ENCODE measurements around the gene KRT83.
"Not testable (repeated sequence)": the region's sequence is repeated elsewhere in the genome, so short reads cannot be mapped to it uniquely, and the experiment has no call there.

Gene KRT83

DNA sequence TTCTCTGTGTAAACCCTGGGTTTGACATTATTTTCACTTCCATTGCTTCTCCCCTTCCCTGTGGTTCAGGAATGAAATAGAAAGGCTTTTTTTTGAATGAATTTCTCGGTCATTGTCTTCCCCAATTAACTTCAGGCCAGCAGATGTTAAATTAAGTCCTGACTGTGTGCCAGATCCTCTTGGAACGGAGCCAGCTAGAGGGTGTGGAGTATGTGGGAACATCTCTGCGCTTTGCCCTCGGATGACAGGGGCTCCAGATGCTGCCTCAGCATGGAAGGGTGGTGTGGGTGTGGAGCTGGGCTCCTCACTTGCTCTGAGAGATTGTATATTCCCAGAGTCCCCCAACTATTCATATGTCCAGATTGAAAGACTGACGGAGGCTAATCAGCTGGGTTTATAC is 33.0 kb upstream of the KRT83 start:
- DNase-seq (ENCODE audit: extremely low read depth in 1 of 2, low read depth in 1 of 2): no peak

DNA sequence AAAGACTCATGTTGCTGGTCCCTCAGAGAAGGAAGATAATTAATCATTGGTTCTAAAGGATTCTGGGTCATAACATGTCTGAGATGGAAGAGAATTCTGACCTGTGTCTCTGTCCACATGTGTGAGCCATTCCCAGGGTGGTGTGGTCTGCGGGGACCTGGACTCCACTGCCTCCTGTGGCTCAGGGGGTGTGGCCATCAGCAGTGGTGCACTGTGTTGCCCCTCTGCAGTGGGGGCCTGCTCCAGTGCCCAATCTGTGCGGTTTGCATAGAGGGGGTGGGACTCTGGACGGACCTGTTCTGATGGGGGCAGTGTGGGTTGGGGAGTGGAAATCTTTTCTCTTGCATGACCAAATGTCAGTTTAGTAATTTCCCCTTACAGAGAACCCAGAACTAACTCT is 32.6 kb upstream of the KRT83 start:
- no peak for DNase-seq (ENCODE audit: extremely low read depth in 1 of 2, low read depth in 1 of 2)

DNA sequence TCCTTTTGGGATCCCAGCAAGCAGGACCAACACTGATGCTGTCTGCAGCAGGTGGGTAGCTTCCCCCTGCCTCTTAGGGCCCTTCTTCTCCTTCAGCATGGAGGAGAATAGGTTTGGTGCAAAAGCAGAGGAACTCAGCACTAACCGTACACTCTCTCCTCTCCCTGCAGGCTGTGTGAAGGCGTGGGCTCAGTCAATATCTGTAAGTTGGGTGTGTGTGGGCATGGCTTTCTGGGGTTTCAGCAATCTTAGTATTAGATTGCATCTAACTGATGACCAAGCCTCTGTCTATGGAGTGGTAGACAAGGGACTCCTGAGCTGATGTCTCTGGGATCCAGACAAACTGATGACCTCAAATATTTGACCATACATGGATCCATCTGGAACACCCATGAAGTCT is 31.8 kb upstream of the KRT83 start:
- no peak for DNase-seq (ENCODE audit: extremely low read depth in 1 of 2, low read depth in 1 of 2)

DNA sequence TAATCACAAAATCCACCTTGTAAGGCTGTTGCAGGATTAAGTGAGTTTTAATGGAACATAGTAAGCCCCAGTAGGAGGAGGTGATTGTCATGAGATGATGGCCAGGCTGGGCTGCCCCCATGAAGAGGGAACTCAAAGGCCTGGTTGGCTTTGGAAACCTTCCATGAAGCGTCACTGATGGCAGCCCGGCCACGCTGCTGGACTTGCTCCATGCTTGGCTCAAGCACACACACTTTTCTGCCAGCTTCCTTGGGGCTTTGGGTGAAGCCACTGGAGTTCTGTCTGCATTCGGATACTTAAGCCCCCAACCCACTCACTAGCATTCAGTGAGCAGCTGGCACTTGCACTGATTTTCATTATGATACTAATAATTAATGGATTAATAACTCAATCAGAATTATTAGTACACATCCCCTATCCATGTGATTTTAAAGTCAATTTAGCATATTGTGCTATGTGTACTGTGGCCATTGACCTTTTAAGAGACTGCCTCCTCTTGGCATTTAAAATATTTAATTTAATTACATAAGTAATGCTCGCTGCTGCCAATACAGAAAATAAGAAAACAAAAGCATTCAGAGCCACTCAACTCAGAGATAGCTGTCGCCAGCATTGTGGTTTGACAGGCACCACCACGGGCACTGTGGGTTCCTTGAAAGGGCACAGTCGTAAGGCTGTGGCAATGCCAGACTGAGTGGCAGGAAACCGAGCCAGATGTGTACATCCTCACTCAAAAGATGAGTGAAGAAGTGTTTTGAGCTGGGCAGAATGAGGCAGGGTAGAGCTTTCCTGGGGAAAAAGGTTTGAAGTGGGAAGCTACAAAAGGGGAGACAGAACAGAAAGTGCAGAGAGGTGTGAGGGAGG is 30.2 kb upstream of the KRT83 start:
- peak; percentile 16 to 23 for DNase-seq (ENCODE audit: extremely low read depth in 1 of 2, low read depth in 1 of 2)

DNA sequence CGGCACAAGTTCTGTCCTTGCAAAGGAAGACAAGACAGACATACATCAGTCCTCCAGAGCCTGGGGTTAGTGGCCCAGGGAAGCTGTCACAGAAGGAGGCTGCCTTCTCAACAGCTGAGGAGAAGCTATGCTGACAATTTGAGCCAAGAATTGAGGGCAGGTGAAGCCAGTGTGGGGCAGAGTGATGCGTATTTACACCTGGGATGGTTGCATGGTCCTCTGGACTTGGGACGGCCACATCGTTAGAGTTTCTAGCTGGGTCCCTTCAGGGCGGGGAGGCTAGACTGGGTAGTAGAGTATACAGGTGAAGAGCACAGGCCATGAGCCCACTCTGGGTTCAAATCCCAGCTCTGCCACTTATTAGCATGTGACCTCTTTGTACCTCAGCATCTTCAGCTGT is 29.6 kb upstream of the KRT83 start:
- DNase-seq (ENCODE audit: extremely low read depth in 1 of 2, low read depth in 1 of 2): no peak

DNA sequence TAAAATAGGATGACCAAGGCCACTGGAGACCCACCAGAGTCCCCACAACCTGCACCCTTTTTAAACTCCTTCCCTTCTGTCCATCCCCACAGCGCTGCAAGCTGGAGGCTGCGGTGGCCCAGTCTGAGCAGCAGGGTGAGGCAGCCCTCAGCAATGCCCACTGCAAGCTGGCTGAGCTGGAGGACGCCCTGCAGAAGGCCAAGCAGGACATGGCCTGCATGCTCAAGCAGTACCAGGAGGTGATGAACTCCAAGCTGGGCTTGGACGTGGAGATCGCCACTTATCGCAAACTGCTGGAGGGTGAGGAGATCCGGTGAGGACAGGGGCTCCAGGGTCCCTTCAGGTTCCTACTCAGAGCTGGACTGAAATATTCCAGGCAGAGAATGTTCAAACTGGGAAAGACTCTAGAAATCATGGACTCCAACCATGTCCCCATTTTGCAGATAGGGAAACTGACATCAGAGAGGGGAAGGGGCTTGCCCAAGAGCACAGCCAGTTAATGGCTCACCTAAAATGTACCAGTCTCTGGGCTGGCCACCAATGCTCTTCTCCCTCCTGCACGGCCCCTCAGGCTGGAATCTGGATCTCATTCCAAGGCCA is 28.9 kb upstream of the KRT83 start:
- no peak for DNase-seq (ENCODE audit: extremely low read depth in 1 of 2, low read depth in 1 of 2)

DNA sequence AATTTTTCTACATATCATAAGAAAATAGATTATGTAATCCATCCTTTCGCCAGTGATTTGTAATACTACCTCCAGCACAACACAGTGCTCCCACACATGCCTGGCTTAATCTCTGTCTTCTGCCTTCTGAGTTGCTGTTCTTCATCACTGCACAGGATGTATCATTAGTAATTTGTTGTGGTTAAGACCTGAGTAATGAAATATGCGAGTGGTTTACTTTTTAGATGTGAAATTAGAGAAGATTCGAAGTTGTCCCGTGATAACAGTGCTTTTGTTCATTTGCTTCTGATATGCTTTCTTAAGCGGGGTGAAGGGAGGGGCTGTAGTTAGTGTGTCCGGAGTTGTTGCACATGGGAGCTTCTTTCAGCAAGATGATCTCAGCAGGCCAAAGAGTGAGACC is 28.0 kb upstream of the KRT83 start:
- DNase-seq (ENCODE audit: extremely low read depth in 1 of 2, low read depth in 1 of 2): no peak

DNA sequence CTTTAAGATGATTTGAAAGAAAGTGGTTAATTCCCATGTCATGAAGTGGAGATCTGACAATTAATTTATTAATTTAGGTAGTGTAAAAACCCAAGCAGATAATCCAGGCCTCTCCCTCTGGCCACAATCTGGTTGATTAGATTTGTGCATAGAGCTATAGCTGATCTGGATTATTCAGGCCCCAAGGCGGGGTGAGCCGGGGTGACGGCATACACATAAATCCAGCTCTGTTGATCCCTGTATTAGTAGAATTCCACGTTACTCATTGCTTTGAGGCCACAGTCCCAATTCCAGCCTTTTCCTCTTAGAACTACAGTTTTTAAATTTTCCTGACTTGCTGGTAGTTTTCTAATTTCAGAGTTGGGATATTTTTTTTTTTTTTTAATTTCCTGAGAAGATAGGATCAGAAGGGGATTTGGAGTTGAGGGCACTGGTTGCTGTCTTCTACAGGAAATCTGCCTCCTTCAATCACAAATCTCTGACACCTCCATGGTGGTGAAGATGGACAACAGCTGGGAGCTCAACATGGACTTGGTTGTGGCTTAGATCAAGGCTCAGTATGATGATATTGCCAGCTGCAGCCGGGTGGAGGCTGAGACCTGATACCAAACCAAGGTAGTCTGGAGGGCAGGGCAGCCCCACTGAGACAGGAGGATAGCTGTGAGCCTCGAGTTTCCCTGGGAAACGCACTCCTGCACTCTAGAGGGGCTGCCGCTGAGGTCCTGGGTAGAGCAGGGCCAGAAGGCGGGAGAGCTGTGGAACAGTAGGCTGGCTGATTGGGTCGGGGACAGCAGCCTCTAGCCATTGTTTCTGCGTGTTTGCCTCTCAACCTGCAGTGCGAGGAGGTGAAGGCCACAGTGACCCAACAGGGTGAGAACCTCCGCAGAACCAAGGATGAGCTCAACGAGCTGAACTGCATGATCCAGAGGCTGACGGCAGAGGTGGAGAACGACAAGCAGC is 26.6 kb upstream of the KRT83 start:
- no peak for DNase-seq (ENCODE audit: extremely low read depth in 1 of 2, low read depth in 1 of 2)

DNA sequence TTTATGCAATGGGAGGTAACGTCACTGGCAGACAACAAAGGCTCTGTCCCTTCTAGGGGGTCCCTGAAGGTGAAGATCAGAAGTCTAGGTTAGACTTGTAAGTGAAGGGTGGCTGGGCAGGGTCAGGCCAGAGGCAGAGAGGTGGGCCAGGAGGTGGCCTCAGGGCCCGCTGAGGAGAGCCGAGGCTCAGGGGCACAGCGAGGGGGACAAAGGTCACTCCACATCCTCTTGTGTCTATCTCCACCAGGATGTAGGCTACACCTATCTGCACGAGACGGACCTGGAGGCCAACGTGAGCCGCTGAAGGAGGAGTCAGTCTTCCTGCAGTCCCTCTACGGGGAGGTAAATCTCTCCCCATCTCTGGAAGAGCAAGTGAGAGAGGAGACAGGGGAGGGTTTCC is 25.8 kb upstream of the KRT83 start:
- no peak for DNase-seq (ENCODE audit: extremely low read depth in 1 of 2, low read depth in 1 of 2)

DNA sequence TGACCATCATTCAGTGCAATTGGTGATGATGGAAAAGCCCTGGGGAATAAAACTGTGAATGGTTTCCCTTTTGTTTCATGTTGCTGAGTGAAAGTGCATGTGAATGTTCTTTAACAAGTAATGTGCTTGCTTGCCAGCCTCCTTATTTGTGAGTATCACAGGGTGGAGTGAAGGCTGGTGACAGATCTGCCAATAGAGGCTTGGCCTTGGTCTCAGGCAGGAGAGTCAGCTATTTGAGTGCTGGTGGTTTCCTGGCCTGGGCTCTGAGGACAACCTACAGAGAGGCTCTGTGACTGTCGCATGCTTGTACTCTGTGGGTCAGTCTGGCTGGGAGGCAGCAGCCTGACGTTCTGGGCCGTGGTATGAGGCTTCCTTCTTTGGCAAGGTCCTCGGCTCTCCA is 25.4 kb upstream of the KRT83 start:
- no peak for DNase-seq (ENCODE audit: extremely low read depth in 1 of 2, low read depth in 1 of 2)

DNA sequence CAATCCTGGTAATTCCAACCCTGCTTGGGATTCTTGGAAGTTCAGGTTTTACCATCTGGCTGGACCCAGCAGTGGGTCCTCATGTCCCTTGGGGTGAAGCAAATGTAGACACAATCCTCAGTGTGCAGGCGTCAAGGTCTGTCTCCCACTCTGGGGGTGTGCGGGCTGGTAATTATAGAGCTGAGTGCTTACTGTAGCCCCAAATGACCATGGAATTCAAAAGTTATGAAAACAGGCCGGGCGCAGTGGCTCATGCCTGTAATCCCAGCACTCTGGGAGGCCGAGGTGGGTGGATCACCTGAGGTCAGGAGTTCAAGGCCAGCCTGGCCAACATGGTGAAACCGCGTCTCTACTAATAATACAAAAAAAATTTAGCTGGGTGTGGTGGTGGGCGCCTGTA is 23.8 kb upstream of the KRT83 start:
- DNase-seq (ENCODE audit: extremely low read depth in 1 of 2, low read depth in 1 of 2): not testable (repeated sequence)

DNA sequence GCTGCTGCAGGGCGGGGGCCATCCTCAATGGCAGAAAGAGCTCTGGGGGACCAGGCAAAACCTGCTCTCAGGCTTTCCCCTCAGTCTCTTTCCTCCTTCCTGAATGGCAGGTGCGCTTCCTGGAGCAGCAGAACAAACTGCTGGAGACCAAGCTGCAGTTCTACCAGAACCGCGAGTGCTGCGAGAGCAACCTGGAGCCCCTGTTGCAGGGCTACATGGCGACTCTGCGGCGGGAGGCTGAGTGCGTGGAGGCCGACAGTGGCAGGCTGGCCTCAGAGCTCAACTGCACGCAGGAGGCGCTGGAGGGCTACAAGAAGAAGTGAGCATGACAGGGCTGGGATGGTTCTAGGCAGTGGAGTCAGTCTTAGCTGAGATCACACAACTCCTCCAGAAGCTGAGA is 22.9 kb upstream of the KRT83 start:
- no peak for DNase-seq (ENCODE audit: extremely low read depth in 1 of 2, low read depth in 1 of 2)

DNA sequence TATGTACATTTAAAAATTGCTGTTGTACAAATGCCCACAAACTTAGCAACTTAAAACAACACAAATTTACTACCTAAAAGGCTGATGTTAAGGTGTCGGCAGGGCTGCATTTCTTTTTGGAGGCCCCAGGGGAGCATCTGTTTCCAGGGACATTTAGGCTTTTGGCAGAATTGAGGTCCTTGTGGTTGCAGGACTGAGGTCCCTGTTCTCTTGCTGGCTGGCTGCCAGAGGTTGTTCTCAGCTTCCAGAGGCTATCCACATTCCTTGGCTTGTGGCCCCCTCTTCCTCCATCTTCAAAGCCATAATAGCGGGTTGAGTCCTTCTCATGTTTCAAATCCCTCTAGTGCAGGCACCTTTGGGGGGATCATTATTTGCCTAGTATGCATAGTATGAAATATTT is 22.4 kb upstream of the KRT83 start:
- no peak for DNase-seq (ENCODE audit: extremely low read depth in 1 of 2, low read depth in 1 of 2)

DNA sequence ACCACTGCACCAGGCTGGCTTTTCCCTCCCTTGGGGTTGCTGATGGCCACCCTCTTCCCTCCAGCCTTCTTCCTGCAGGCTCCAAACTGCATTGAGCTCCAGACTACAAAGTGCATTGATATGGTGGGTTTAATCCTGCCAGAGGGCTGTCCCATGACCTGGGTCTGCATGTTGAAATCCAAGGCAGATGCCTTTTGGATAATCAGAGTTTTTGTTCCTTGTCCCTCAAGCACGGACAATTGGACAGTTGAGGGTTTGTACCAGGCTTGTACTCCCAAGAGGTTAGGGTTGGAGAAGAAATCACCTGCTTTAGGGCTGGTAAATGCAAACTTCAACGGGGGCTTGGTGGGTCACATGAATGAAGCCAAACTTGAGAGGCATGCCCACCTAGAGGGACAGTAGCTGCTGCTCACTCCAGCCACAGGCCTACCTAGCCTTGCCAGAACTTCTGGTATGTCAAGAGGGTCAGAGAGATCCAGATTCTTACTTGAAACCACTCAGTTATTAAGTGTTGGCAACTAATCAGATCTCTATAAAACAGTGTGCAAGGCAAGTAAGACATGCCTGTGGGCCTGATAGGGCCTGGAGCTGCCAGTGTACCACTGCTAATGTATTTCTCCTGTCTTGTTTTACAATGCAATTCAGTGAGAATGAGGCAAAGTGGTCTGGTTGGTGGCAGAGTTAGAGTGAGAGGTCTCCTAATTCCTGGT is 21.7 kb upstream of the KRT83 start:
- DNase-seq (ENCODE audit: extremely low read depth in 1 of 2, low read depth in 1 of 2): no peak

DNA sequence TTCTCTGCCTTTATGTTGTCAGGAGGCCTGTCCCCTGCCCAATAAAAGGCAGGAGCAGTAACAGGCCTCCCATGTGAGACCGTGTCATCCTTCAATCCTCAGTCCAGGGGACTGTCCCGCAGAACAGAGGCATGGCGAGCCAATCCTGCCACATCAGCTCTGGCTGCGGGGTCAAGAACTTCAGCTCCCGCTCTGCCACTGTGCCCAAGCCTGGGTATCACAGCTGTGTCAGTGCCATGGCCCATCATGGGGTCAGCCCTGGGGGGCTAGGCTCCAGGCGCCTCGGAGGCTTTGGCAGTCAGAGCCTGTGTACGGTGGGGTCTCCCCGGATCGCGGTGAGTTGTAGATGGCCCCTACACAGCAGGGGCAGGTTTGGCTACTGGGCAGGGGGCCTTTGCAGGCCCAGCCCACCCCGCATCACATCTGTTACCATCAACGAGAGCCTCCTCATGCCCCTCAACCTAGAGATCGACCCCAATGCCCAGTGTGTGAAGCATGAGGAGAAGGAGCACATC is 19.9 kb upstream of the KRT83 start:
- DNase-seq (ENCODE audit: extremely low read depth in 1 of 2, low read depth in 1 of 2): no peak

DNA sequence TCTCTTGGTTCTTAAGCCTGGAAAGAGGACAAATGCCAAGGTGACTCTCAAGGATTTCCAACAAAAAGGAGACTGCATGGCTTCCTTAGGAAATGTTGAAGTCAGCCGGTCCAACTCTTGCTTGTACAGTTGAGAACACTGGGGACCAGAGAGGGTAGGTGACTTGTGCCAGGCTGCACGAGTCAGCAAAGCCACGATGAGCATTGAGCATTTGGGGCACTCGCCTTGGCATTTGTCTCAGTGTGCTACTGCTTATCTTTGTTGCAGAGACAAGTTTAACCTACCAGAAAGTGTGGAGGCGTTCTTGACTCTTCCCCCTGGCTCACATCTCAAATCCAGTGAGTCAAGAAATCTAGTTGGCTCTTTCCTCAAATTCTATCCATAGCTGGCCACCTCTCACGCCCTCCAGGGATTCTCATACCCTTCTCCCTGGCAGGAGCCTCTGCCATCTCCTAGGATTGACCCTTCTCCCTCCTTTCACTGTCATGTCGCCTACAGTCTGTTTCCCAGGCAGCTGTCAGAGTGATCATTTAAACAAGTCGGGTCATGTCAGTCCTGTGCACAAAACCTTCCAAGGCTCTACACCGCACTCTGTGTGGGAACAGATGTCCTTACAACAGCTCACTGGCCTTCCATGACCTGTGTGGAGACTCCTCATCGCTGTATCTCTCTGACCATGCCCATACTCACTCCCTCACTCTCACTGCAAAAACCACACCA is 17.2 kb upstream of the KRT83 start:
- DNase-seq (ENCODE audit: extremely low read depth in 1 of 2, low read depth in 1 of 2): no peak

DNA sequence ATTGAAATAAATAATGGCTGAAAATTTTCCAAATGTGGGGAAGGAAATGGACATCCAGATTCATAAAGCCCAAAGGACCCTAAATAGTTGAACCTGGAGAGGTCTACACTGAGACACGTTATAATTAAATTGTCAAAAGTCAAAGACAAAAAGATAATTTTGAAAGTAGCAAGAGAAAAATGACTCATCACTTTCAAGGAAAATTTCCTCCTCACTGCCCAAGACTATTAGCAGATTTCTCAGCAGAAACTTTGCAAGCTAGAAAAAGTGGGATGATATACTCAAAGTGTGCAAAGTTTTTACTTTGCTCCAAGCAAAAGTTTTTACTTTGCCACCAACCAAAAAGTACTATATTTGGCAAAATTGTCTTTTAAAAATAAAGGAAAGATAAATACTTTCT is 15.9 kb upstream of the KRT83 start:
- DNase-seq (ENCODE audit: extremely low read depth in 1 of 2, low read depth in 1 of 2): no peak

DNA sequence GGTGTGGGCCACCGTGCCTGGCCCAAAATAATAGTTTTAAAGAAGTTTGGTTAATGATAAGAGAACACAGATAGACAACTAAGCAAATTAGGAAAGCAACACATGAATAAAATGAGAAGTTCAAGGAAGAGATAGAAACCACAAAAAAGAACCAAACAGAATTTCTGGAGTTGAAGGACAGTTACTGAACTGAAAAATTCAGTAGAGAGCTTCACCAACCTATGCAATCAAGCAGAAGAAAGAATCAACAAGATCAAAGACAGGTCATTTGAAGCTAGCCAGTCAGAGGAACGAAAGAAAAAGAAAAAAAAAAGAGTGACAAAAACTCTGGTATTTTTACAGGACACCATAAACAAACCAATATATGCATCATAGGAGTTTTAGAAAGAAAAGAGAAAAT is 15.4 kb upstream of the KRT83 start:
- DNase-seq (ENCODE audit: extremely low read depth in 1 of 2, low read depth in 1 of 2): no peak

DNA sequence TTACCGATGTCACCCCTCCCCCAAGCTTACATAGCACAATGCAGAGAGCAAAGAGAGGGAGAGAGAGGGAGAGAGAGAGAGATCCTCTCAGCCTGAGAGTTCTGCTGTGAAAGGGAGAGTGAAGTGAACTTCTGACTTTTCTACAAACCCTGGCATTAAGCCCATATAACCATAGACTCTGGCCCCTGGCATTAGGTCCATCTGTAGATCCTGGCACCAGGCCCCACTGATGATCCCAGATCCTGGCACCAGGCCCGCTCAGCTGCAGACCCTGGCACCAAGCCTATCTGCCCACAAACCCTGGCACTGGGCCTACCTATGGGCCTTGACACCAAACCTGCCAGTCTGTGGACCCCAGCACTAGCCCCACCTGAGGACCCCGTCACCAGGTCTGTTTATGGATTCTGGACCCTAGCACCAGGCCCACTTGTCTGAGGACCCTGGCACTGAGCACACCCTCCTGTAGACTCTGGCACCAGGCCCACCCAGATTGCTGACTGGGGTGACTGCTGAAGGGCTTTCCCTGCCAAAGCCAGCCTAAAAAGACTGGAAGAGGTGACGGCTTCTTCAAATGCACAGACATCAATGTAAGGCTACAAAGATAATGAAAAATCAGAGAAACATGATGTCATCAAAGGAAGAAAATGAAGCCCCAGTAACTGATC is 14.5 kb upstream of the KRT83 start:
- no peak for DNase-seq (ENCODE audit: extremely low read depth in 1 of 2, low read depth in 1 of 2)

DNA sequence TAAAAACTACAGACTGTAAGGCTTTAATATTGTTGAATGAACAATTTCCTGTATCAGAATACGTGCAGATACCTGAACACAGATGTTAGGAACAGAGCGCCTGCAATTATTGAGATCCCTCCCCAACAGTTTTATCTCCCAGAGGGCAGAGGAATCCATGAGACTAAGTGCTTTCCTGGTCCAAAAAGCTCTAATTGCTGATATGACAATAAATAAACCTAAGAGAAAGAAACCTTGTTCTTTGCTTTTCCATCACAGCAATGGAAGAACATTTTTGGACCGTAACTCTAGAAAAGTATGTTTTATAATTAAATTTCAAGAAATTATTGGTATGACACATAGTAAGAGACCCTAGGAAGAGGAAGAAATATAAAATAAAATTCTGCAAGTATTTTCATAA is 13.0 kb upstream of the KRT83 start:
- DNase-seq (ENCODE audit: extremely low read depth in 1 of 2, low read depth in 1 of 2): no peak
